Activated T-helper 1 cell treated with anti-CD3 and anti-CD28 coated beads, Interleukin-12 subunit alpha, Interleukin-12 subunit beta, Interleukin-2, Interleukin-4 antibody, amounts not matched to agents 30 ng/mL and 10 ng/mL and 1 ng/mL, durations not matched to agents 14 hours and 24 hours and 36 hours (primary cell): Measurements from ENCODE around the gene CNTNAP5. TPM values are rescaled to one million over a fixed set of nuclear protein-coding genes. Genes with fewer than 3 reads are reported as not detected.

Experiments
- DNase-seq: peaks from one replicate; pipeline ENCODE4 v3.0.0; 2021; ENCODE audit warnings: low spot score
- H3K27ac Mint-ChIP-seq: one replicate; pipeline ENCODE4 v1.8.0; 2021; ENCODE audit warnings: mild to moderate bottlenecking, mixed read lengths
- H3K27me3 Mint-ChIP-seq: one replicate; pipeline ENCODE4 v1.8.0; 2022; ENCODE audit warnings: mild to moderate bottlenecking, moderate library complexity, mixed read lengths; ENCODE audit not compliant: insufficient read depth
- H3K36me3 Mint-ChIP-seq: one replicate; pipeline ENCODE4 v1.8.0; 2021; ENCODE audit warnings: low read depth, mixed read lengths
- H3K4me1 Mint-ChIP-seq: one replicate; pipeline ENCODE4 v1.8.0; 2021; ENCODE audit warnings: low read depth, mixed read lengths
- H3K4me3 Mint-ChIP-seq: one replicate; pipeline ENCODE4 v1.8.0; 2021; ENCODE audit warnings: mild to moderate bottlenecking, moderate library complexity, mixed read lengths
- H3K9me3 Mint-ChIP-seq: one replicate; pipeline ENCODE4 v1.8.0; 2021; ENCODE audit warnings: mixed read lengths
- intact Hi-C: fragments of 100-400 bp; cut with micrococcal nuclease; formaldehyde crosslinking; loops from one replicate; pipeline ENCODE4 v1.15.1; 2024
- total RNA-seq: library from RNA; stranded (reverse); gene quantifications from 2 replicates; pipeline ENCODE4 v1.2.3, GENCODE V29; 2022

Gene CNTNAP5
- total RNA-seq, 1 donor from 2014 or later: not detected

DNA sequence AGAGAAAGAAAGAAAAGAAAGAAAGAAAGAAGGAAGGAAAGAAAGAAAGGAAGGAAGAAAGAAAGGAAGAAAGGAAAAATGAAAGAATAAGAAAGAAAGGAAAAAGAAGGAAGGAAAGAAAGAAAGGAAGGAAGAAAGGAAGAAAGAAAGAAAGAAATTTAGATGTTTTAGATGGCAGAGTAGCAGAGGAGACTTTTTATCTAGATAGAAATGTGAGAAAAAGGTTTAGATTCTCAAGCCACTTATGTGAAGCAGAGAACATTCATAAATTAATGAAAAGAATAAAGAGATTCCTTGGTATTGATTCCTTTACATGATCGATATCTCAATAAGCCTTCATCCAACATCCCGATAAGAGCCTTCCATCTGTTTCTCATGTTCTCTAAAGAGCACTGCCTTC lies 513.5 kb downstream of the CNTNAP5 start:
- Mint-ChIP-seq H3K9me3 (peaks cover 24% of the 10 kb centered on the region), H3K4me1 (no peaks in the 10 kb centered on the region), H3K4me3 (no peak overlapping the region), H3K36me3 (no peaks in the 10 kb centered on the region), H3K27ac (no peak overlapping the region), H3K27me3 (no peaks in the 10 kb centered on the region)
- intact Hi-C loops: no loop called here
- no peak for DNase-seq

DNA sequence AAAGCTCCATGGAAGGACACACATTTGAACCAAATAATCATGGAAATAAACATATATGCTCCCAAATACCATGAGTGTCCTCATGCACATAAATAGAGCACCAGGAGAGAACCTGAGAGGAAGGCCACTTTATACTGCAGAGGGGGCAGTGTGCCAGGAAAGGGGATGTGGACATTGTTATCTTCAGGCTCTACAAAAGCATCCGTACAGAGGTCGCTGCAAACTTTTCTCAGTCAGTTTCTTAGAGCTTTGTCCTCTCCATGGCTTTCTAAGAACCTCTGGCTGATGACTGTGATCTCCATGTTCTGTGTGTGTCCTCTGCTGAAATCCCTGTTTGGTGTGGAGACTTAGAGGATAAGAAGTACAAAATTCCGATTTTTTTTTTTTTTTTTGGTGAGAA lies 515.7 kb downstream of the CNTNAP5 start:
- H3K4me1 Mint-ChIP-seq: no peaks in the 10 kb centered on the region
- peaks cover 16% of the 10 kb centered on the region for H3K9me3 Mint-ChIP-seq
- no peaks in the 10 kb centered on the region for H3K27me3 Mint-ChIP-seq
- no peak for DNase-seq
- H3K27ac Mint-ChIP-seq: no peak overlapping the region
- no peak overlapping the region for H3K4me3 Mint-ChIP-seq
- intact Hi-C loops: no loop called here
- no peaks in the 10 kb centered on the region for H3K36me3 Mint-ChIP-seq

DNA sequence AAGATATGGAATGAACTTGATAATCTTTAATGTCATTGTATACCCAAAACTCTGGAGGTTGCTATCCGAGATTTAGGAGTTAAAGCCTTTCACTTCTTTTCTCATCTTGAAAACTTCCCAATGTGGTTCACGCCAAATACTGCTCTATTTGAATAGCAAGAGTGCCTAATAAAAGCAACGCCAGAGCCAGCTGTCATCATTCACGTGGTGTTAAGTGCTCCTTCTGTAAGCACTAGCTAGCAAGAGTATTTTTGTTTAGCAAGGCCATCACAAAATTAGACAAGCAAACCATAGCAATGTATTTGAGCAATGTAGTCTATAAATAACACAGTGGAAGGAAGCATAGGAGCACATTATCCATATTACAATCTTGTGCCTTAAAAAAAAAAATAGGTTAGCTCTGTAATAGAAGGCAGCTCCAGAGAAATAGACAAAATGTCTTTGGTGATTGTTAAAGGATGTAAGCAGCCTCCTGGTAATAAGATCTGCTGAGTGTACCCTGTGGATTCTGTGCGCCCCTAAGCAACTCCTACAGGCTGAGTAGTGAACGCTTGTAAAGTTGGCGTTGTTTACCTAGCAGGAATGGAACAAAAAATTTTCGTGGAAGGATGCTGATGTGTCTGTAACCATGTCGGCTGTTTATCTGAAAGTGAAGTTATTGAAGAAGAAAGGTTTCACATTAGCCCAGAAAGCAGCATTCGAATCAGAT lies 518.0 kb downstream of the CNTNAP5 start:
- no peak for DNase-seq
- Mint-ChIP-seq H3K9me3 (peaks cover 3% of the 10 kb centered on the region), H3K4me3 (no peak overlapping the region), H3K4me1 (no peaks in the 10 kb centered on the region), H3K27me3 (no peaks in the 10 kb centered on the region), H3K27ac (no peak overlapping the region), H3K36me3 (no peaks in the 10 kb centered on the region)
- intact Hi-C loops: no loop called here

DNA sequence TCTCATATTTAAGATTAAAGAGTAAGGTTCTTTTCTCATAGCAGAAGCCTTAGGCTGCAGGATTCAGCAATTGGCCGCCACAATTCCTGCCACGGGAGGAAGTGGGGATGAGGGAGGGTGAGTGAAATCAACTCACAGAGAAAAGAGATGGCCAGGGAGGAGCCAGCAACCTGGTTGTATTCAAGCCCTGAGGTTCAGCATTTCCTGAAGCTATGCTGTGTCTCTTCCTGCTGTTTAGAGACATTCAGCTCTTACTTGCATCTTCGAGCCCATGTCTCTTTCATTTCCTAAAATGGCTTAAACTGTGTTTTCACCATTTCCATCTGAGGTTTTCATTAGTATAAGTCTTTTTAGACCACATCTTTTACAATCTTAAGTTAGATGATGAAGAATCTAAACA lies 522.6 kb downstream of the CNTNAP5 start:
- Mint-ChIP-seq H3K27ac (no peak overlapping the region), H3K9me3 (no peaks in the 10 kb centered on the region), H3K4me1 (no peaks in the 10 kb centered on the region), H3K27me3 (no peaks in the 10 kb centered on the region), H3K36me3 (no peaks in the 10 kb centered on the region), H3K4me3 (no peak overlapping the region)
- intact Hi-C loops: no loop called here
- DNase-seq: no peak

DNA sequence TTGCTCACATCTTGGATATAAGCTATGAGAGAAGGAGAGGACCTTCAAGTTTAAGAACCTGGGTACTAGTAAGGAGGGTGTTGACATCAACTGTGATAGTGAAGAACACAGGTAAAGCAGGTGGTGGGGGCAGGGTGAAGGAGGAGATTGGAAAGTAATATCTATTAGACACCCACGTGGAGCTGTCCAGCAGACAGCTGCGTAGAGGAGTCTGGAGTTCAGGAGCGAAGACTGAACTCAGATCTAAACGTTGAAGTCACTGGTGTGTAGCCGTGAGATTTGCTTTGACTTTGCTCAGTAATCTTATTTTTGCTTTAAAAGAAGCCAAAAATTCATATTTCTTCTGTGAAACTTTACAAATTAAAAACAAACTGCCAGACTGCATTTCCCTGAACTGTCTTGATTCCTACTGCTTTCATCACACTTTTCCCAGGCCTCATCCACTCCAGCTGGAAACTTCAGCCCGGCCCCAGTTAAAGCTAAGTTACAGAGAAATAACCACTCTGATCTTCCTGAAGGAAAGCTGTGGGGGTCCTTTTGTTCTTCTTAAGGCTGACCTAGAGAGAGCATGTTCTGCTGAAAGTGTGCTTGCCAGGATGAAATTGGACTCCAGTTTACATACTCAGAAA lies 533.3 kb downstream of the CNTNAP5 start:
- intact Hi-C loops: no loop called here
- DNase-seq: no peak
- no peaks in the 10 kb centered on the region for H3K4me1 Mint-ChIP-seq
- H3K27me3 Mint-ChIP-seq: no peaks in the 10 kb centered on the region
- H3K9me3 Mint-ChIP-seq: peaks cover 7% of the 10 kb centered on the region
- no peak overlapping the region for H3K4me3 Mint-ChIP-seq
- no peak overlapping the region for H3K27ac Mint-ChIP-seq
- H3K36me3 Mint-ChIP-seq: no peaks in the 10 kb centered on the region

DNA sequence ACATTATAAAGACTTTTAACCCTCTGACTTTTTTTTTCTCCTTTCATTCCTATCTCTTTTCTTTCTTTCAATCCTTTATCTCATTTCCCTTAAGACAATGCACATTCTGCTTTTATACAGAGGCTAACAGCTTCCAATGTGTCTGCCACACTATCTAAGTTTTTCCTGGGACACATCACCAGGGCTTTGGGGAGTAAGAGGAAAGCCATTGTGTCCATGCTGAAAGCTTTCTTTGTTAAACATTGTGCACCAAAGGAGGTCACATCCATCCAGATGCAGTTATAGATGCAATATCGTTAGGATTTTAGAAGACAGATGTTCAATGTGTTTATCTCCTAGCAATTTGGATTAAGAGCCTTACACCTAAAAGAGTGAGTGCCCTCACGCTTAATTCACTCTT lies 534.1 kb downstream of the CNTNAP5 start:
- H3K9me3 Mint-ChIP-seq: peaks cover 13% of the 10 kb centered on the region
- no peak for DNase-seq
- intact Hi-C loops: no loop called here
- H3K27me3 Mint-ChIP-seq: no peaks in the 10 kb centered on the region
- H3K4me3 Mint-ChIP-seq: no peak overlapping the region
- no peaks in the 10 kb centered on the region for H3K36me3 Mint-ChIP-seq
- no peak overlapping the region for H3K27ac Mint-ChIP-seq
- H3K4me1 Mint-ChIP-seq: no peaks in the 10 kb centered on the region

DNA sequence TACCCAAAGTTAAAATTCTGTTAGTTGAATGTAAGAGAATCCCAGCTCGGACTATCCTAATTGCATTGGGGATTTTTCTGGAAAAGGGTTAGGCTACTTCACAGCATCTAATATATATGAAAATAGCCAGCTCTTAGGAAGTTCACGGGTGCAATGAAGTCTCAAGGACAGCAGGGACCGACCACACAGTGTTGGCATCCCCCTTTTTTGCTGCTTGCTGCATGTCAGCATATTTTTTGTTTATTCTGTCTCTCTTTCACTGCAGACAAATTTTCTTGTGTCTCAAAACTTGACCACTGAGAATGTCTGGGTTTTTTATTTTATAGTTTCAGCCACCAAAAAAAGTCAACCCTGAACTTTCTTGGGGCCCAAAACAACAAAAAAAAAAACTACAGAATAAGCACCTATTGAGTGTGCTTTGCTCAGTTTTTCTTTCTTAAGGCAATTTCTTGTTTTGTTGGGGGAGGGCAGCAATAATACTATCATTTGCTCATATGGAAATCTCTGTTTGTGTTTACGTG lies 535.6 kb downstream of the CNTNAP5 start:
- peaks cover 13% of the 10 kb centered on the region for H3K9me3 Mint-ChIP-seq
- H3K36me3 Mint-ChIP-seq: no peaks in the 10 kb centered on the region
- intact Hi-C loops: no loop called here
- no peak for DNase-seq
- H3K27ac Mint-ChIP-seq: no peak overlapping the region
- H3K27me3 Mint-ChIP-seq: no peaks in the 10 kb centered on the region
- no peaks in the 10 kb centered on the region for H3K4me1 Mint-ChIP-seq
- no peak overlapping the region for H3K4me3 Mint-ChIP-seq

DNA sequence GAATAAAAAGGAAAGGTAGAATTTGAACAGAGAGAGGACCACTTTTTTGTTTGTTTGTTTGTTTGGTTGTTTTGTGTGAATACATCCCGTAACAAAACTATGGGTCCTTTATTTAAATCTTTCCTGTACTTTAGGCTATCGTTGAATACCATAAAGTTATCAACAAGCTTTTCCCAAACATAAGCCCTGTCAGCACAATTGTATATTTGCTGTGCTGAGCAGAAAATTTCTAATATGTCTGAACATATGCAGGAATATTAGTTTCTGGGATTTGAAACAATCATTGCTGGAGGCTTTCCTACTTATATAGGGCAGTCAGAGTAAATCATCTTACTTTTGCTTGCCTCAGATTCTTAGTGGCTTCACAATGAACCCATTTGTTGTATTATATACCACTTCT lies 536.4 kb downstream of the CNTNAP5 start:
- Mint-ChIP-seq H3K9me3 (peaks cover 11% of the 10 kb centered on the region), H3K27me3 (no peaks in the 10 kb centered on the region), H3K27ac (no peak overlapping the region), H3K36me3 (no peaks in the 10 kb centered on the region), H3K4me3 (no peak overlapping the region), H3K4me1 (no peaks in the 10 kb centered on the region)
- intact Hi-C loops: no loop called here
- no peak for DNase-seq

DNA sequence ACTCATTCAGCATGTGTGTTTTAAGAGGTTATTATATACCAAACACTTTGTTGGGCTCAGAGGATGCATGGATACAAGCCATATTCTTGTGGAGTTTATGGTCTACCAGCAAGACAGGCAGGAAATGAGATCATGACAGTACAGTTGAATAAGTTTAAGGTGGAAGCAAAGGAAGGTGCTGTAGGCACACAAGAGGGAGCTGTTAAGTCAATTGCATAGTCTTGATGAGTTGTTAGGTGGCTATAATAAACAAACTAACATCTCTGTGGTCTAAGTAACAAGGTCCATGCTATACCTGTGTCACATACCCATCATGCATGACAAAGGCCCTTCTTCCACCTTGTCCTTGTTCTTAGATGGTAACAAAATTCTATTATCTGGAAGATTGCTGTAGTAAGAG lies 538.3 kb downstream of the CNTNAP5 start:
- intact Hi-C loops: no loop called here

DNA sequence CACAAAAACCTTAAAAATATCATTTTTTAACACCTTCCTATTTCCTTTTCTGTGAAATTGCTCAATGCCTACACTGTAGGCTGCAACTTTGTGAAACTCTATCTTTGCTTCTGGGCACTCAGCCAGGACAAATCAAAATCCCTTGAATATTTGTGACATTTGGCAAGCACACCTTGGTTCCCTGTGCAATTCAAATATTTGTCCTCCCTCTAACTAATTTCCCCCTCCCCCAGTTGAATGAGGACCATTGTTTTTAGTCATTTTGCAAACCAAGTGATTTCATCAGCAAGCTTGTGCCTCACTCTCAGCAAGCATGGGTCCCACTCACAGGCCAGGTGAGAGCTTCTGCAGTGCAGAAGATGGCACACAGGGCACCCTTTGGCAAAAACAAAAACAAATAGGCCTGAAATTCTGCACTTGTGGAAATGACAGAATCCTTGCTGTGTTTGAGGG lies 541.5 kb downstream of the CNTNAP5 start:
- no peak overlapping the region for H3K27ac Mint-ChIP-seq

More for the DNA sequence above, 538.3 kb downstream of the CNTNAP5 start:
- Mint-ChIP-seq H3K36me3 (no peaks in the 10 kb centered on the region), H3K27me3 (no peaks in the 10 kb centered on the region), H3K4me3 (no peak overlapping the region), H3K4me1 (no peaks in the 10 kb centered on the region), H3K27ac (no peak overlapping the region), H3K9me3 (peaks cover 10% of the 10 kb centered on the region)
- DNase-seq: no peak

DNA sequence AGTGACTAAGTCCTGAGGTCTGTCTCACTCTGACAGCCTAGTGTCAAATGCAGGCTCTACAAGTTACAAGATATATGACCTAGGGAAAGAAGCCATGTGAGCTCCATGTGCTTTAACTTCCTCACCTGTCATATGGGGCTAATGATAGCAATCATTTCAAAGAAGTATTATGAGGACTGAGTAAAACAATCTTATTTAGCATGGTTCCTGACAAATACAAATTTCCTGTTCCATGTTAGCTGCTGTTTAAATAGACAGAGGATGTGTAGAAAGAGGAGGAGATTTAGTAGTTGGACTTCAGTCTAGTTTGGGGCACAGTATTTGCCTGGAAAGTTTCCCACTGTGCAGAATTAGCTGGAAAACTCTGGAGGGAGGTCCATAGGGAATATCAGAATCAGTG lies 545.8 kb downstream of the CNTNAP5 start:
- Mint-ChIP-seq H3K27ac (no peak overlapping the region), H3K27me3 (no peaks in the 10 kb centered on the region), H3K36me3 (no peaks in the 10 kb centered on the region), H3K9me3 (no peaks in the 10 kb centered on the region), H3K4me1 (no peaks in the 10 kb centered on the region), H3K4me3 (no peak overlapping the region)
- intact Hi-C loops: no loop called here
- no peak for DNase-seq

More for the DNA sequence above, 541.5 kb downstream of the CNTNAP5 start:
- no peaks in the 10 kb centered on the region for H3K4me1 Mint-ChIP-seq
- no peaks in the 10 kb centered on the region for H3K27me3 Mint-ChIP-seq
- no peaks in the 10 kb centered on the region for H3K36me3 Mint-ChIP-seq
- peaks cover 10% of the 10 kb centered on the region for H3K9me3 Mint-ChIP-seq
- intact Hi-C loops: no loop called here
- DNase-seq: no peak
- H3K4me3 Mint-ChIP-seq: no peak overlapping the region

DNA sequence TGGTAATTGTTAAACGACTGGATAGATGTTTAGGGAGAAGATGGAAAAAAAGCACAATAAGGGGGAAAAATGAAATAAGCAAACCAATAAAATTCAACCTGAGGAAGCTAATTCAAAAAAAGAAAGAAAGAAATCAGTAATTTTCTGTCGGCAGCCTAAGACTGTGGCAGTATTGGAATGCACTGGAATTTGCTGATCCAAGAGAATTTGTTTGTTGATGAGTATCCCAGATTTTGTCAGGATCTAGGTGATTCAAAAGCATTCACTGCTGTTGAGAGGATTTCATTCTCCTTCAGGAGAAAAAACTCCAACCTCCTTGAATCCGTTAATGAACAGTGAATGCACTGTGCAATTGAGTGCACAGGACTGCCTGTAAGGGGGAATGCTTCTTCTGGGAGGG lies 546.7 kb downstream of the CNTNAP5 start:
- no peak overlapping the region for H3K27ac Mint-ChIP-seq
- H3K4me1 Mint-ChIP-seq: no peaks in the 10 kb centered on the region
- no peak overlapping the region for H3K4me3 Mint-ChIP-seq
- H3K36me3 Mint-ChIP-seq: no peaks in the 10 kb centered on the region
- H3K9me3 Mint-ChIP-seq: no peaks in the 10 kb centered on the region
- intact Hi-C loops: no loop called here
- no peaks in the 10 kb centered on the region for H3K27me3 Mint-ChIP-seq
- no peak for DNase-seq

DNA sequence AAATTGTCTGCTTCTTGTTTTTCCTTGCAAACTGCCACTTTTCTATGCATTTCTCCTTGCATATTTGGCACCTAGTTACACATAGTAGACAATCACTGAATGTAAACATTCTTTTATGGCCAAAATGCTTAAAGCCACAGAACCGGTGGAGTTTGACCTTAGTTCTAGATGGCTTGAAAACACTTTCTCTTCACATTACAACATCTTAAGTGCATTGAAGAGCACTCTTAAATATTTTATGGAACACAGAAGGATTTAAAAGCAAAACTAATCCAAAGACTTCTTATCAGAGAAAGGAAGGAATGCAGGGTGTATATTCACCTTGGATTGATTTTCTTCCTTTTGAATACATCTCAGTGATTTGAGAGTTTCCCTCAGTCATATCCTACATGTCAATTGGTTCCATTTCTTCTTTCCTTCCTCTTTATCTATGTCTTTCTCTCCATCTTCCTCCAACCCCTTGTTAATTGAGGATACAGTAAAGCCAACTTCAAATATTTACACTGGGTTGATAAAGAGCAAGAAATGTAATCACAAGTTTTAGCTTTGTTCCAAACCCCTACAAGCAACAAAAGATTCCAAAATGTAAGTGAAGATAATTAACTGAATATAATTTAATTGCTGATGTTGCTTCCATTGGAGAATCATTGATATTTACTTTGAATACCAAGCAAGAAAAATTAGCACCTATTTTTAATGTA lies 548.0 kb downstream of the CNTNAP5 start:
- no peak for DNase-seq
- Mint-ChIP-seq H3K36me3 (no peaks in the 10 kb centered on the region), H3K27me3 (no peaks in the 10 kb centered on the region), H3K9me3 (peaks cover 4% of the 10 kb centered on the region), H3K4me1 (no peaks in the 10 kb centered on the region), H3K27ac (no peak overlapping the region), H3K4me3 (no peak overlapping the region)
- intact Hi-C loops: no loop called here
